Daoy (cell line): ENCODE data around the gene RBP7. TPM values are rescaled to one million over a fixed set of nuclear protein-coding genes. Genes with fewer than 3 reads are reported as not detected.
"Not testable (repeated sequence)": the region's sequence is repeated elsewhere in the genome, so short reads cannot be mapped to it uniquely, and the experiment has no call there.

ENCODE experiments used
- DNase-seq: peaks from one replicate; pipeline ENCODE4 v3.0.0-alpha.2; 2015; ENCODE audit warnings: low read depth
- total RNA-seq: library from RNA; depleted of rRNA; stranded (reverse); fragments of >200 nt; shearing (Covaris generic); gene quantifications from 2 replicates; pipeline ENCODE4 v1.2.3, GENCODE V29; 2014; rRNA removed

The RBP7 gene
- not detected in 2 replicates for total RNA-seq

- DNase-seq = peak; percentile 24
These were observed at the start of gene RBP7 for GRCh38 chr1:9996624-9997582. Gene RBP7, plus strand, starts transcription at chr1:9997228. Its CDS starts 31 bp downstream, at chr1:9997259.

GRCh38 chr1:9957726-9958125 lies 39.3 kb upstream of the RBP7 start:
- DNase-seq = no peak

DNA sequence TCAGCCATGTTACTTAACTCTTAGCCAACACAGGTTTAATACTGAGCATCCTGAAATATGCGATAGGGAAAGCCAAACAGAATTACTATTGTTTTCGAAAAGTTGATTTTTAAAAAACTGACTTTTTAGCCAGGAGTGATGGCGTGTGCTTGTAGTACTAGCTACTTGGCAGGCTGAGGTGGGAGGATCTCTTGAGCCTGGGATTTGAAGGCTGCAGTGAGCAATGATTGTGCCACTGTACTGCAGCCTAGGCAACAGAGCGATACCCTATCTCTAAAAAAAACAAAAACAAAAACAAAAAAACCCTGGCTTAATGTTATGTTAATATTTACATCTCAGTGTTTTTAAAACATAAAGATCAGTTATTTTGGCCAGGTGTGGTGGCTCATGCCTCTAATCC lies 37.0 kb upstream of the RBP7 start:
- DNase-seq = no peak

DNA sequence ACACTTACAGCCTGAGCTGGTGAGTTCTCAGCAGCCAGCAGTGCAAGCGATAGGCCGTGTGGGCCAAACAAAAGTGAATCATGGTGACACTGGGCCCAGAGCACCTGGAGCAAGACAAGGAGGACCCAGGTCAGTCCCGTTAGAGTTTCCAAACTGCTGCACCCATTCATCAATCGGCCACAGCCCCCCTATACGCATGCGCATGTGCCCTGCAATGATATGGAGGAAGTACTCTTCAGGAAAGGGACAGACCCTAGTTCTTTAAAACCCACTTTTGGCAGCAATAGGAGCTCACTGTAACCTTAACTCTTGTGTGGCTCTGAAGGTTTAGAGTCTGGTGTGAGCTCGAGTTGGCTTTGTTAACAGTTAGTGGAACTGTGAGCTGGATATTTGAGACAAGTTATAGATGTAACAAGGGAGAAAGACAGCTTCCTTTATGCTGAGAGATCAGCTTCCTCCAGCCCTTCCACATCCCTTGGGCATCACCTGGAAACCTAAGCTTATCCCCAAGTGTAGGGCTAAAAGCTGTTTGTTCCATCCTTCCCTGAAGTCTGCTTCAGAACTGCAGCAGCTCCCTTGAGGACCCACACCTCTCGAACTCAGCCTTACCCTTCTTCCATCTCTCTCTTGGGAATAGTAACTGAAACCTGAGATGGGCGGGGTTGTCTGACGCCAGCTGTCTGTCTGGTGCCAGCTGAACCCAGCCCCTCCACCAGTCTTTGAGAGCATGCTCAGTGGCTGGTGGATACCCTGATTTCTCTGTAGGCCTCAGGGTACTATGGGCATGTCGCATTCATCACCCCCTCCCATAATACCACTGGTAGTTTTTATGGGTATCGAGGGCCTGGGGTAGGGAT lies 36.1 kb upstream of the RBP7 start:
- peak; percentile 39 for DNase-seq

DNA sequence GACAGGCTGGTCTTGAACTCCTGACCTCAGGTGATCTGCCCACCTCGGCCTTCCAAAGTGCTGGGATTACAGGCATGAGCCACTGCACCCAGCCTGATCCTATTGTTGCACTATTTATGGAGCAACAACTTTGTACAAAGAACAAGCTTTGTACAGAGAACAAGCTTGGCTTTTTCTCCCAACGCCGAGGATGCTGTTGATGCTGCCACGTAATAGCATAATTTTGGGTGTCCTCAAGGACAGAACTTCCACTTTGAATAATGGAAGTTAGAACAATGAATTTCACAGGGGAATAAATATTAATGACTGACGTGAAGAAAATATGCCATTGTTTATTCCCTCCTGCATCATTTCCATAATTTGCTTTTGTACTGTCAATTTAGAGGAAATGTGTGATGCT lies 12.8 kb upstream of the RBP7 start:
- DNase-seq = no peak

DNA sequence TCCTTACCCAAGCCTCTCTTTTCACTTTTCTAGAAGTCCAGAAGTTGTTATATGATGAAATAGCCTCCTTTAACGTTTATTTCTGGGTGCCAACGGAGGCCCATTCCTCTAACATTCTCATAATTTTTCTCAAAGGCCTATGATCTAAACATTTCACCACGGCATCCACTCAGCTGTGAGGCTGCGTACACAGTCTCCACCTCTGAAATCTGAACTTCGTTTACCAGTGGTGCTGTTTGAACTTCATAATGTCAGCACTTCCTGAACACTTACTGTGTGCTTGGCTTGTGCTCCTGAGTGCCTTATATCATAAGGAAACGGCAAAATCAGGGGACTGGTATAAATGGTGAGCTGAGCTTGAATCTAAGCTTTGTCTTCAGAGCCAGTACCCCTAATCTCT lies 12.0 kb upstream of the RBP7 start:
- DNase-seq = no peak

DNA sequence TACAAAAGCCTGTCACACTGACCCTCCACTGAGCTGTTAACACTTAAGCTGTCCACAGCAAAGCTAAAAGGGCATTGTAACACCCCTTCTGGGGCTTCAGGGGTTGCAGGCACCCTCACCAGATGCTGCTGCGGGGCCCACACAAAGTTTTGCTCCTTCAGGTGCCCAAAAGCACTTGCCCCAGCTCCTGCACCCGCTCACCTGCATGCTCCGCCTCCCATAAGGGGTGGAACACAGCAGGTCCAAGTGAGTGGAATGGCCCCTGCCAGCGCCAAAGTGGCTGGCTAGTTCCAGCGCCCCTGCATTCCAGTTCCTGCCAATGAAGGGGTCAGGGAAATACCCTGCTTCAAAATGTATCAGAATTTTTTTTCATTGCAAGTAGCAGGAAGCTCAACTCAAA lies 7.3 kb upstream of the RBP7 start:
- no peak for DNase-seq

GRCh38 chr1:9990944-9991343 lies 6.1 kb upstream of the RBP7 start:
- no peak for DNase-seq

- no peak for DNase-seq
These were observed 4.1 kb upstream of the RBP7 start for GRCh38 chr1:9992910-9993309.

- no peak for DNase-seq
These were observed 3.4 kb upstream of the RBP7 start for GRCh38 chr1:9993561-9994075.

DNA sequence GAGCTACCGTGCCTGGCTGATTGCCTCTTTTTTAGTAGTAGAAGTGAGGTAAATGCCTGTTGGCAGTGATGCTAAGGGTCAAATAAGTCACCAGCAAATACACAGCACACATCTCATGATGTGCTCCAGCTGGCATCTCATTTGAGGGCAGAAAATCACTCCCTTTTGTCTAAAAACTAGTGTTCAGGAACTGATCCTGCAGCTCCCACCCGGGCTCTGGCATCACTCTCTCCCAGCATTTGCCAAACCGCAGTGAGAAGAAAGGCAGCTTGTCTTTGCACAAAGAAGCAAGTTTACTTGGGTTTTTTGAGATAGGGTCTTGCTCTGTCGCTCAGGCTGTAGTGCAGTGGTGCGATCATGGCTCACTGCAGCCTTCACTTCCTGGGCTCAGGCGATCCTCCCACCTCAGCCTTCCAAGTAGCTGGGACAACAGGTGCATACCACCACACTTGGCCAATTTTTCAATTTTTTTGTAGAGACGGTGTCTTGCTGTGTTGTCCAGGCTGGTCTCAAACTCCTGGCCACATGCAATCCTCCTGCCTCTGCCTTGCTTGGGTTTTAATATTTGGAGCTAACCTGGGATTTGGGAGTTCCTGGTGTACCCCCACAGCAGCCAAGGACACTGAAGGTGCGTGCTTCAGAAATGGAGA lies 4.1 kb downstream of the RBP7 start:
- no peak for DNase-seq

GRCh38 chr1:10005248-10005647 lies 8.2 kb downstream of the RBP7 start:
- DNase-seq = not testable (repeated sequence)

- no peak for DNase-seq
These were observed 10.1 kb downstream of the RBP7 start for GRCh38 chr1:10007169-10007568.

GRCh38 chr1:10014016-10014415 lies 17.0 kb downstream of the RBP7 start:
- DNase-seq = no peak

DNA sequence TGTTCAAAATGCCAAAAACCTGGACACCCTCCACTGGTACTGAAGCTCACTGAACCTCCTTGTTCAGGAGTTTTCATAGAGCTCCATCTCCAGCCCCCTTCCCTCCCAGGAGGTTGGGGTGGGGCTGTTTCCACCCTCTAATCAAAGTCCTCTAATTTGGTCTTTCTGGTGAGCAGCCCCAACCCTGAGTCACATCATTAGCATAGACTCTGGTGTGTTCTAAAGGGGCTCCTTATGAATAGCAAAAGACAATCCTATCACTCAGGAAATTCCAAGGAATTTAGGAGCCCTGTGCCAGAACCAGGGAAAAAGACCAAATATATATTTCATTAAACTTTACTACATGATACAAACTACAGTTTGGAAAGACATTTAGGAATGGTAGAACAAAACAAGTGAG lies 22.5 kb downstream of the RBP7 start:
- no peak for DNase-seq

DNA sequence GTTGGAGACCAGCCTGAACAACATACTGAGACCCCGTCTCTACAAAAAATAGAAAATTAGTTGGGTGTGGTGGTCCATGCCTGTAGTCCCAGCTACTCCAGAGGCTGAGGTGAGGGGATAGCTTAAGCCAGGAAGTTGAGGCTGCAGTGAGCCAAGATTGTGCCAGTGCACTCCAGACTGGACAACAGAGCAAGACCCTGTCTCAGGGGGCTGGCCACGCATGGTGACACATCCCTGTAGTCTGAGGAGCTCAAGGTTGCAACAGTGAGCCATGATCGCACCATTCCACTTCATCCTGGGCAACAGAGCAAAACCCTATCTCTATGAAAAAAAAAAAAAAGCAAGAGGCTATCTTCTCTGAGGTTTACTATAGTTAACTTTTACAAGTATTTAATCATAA lies 23.1 kb downstream of the RBP7 start:
- no peak for DNase-seq

DNA sequence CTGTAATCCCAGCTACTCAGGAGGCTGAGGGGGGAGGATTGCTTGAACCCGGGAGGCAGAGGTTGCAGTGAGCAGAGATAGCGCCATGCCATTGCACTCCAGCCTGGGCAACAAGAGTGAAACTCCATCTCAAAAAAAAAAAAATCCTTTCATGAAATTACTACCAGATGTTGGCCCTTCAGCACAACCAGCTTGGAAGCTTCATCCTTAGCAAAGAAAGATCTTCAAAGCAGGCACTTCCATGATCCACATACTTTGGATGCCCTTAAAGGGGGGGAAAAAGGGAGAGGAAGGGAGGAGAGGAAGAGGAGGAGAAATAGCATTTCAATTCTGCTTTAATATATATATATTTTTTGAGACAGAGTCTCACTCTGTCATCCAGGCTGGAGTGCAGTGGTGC lies 23.6 kb downstream of the RBP7 start:
- not testable (repeated sequence) for DNase-seq

GRCh38 chr1:10021992-10022391 lies 25.0 kb downstream of the RBP7 start:
- not testable (repeated sequence) for DNase-seq

DNA sequence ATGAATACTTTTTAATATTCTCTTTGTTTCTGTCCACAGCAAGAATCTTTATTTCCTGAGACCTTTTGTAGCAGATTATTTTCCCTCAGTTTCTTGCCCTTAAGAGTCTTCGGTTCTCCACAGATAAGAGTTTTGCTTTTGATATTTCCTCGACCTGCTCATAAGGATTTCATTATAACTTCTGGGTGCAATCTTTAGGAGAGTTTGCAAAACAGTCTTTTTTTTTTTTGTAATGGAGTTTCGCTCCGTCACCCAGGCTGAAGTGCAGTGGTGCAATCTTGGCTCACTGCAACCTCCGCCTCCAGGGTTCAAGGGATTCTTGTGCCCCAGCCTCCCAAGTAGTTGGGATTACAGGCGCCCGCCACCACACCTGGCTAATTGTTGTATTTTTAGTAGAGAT lies 25.6 kb downstream of the RBP7 start:
- DNase-seq = no peak

GRCh38 chr1:10025354-10025753 lies 28.3 kb downstream of the RBP7 start:
- DNase-seq = no peak

DNA sequence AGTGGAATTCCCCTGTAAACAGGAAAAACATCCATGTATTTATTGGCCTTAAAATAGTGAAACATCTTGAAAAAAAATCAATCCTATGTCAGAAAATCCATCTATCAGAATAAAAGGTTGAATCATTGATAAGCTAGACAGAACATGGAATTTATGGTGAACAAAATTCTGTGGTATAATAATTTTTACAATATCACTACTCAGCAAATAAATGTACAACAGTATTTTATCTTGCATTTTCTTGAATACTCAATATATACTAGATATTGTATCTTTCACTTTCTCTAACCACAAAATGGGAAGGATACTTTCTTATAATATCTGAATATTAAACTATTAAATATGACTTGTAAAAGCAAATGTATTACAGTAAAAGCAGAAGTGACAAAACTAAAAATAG lies 30.0 kb downstream of the RBP7 start:
- DNase-seq = no peak

- not testable (repeated sequence) for DNase-seq
These were observed 32.0 kb downstream of the RBP7 start for GRCh38 chr1:10028956-10029500.
